T-helper 1 cell treated with Interleukin-12 subunit alpha and Interleukin-12 subunit beta and Interleukin-4 antibody, amounts not matched to agents 30 μg/mL and 1 μg/mL, for 36 hours (primary cell): Measurements from ENCODE around the gene NUP43.
"Not testable (repeated sequence)": the region's sequence is repeated elsewhere in the genome, so short reads cannot be mapped to it uniquely, and the experiment has no call there.

ENCODE experiments used
- H3K27ac Mint-ChIP-seq: one replicate; pipeline ENCODE4 v1.8.0; 2021; ENCODE audit warnings: mild to moderate bottlenecking, mixed read lengths
- H3K27me3 Mint-ChIP-seq: one replicate; pipeline ENCODE4 v1.8.0; 2021; ENCODE audit warnings: low read depth, mixed read lengths
- H3K36me3 Mint-ChIP-seq: one replicate; pipeline ENCODE4 v1.8.0; 2021; ENCODE audit warnings: low read depth, mixed read lengths
- H3K4me1 Mint-ChIP-seq: one replicate; pipeline ENCODE4 v1.8.0; 2021; ENCODE audit warnings: low read depth, mixed read lengths
- H3K4me3 Mint-ChIP-seq: one replicate; pipeline ENCODE4 v1.8.0; 2021; ENCODE audit warnings: mild to moderate bottlenecking, moderate library complexity, mixed read lengths
- H3K9me3 Mint-ChIP-seq: one replicate; pipeline ENCODE4 v1.8.0; 2021; ENCODE audit warnings: mixed read lengths

Gene NUP43

GRCh38 chr6:149691201-149691600 is 55.1 kb downstream of the NUP43 start:
- H3K4me3 Mint-ChIP-seq = no peak overlapping the region
- no peaks in the 10 kb centered on the region for H3K9me3 Mint-ChIP-seq
- no peak overlapping the region for H3K27ac Mint-ChIP-seq
- H3K4me1 Mint-ChIP-seq = peaks cover 16% of the 10 kb centered on the region
- no peaks in the 10 kb centered on the region for H3K27me3 Mint-ChIP-seq
- peaks cover 22% of the 10 kb centered on the region for H3K36me3 Mint-ChIP-seq

GRCh38 chr6:149686230-149686629 is 60.1 kb downstream of the NUP43 start:
- peaks cover 17% of the 10 kb centered on the region for H3K4me1 Mint-ChIP-seq

GRCh38 chr6:149683256-149683859 is 63.0 kb downstream of the NUP43 start:
- peaks cover 24% of the 10 kb centered on the region for H3K36me3 Mint-ChIP-seq
- no peaks in the 10 kb centered on the region for H3K27me3 Mint-ChIP-seq
- H3K4me1 Mint-ChIP-seq = peaks cover 17% of the 10 kb centered on the region
- no peak overlapping the region for H3K27ac Mint-ChIP-seq
- H3K4me3 Mint-ChIP-seq = no peak overlapping the region
- H3K9me3 Mint-ChIP-seq = no peaks in the 10 kb centered on the region

More at GRCh38 chr6:149686230-149686629, 60.1 kb downstream of the NUP43 start:
- Mint-ChIP-seq H3K27ac (peak overlapping the region; percentile 32), H3K36me3 (peaks cover 25% of the 10 kb centered on the region), H3K9me3 (no peaks in the 10 kb centered on the region), H3K4me3 (no peak overlapping the region), H3K27me3 (no peaks in the 10 kb centered on the region)

- H3K4me3 Mint-ChIP-seq, H3K9me3 Mint-ChIP-seq, H3K27ac Mint-ChIP-seq, H3K27me3 Mint-ChIP-seq: not testable (repeated sequence)
- H3K4me1 Mint-ChIP-seq = peaks cover 13% of the 10 kb centered on the region
- H3K36me3 Mint-ChIP-seq = peaks cover 29% of the 10 kb centered on the region
These were observed 64.5 kb downstream of the NUP43 start for GRCh38 chr6:149681845-149682244.

- Mint-ChIP-seq H3K36me3 (peaks cover 27% of the 10 kb centered on the region), H3K4me1 (peaks cover 7% of the 10 kb centered on the region), H3K9me3 (no peaks in the 10 kb centered on the region), H3K27ac (no peak overlapping the region), H3K4me3 (no peak overlapping the region), H3K27me3 (no peaks in the 10 kb centered on the region)
These were observed 65.1 kb downstream of the NUP43 start for GRCh38 chr6:149681209-149681608.

- H3K36me3 Mint-ChIP-seq = peaks cover 30% of the 10 kb centered on the region
- H3K9me3 Mint-ChIP-seq = no peaks in the 10 kb centered on the region
- H3K4me3 Mint-ChIP-seq = no peak overlapping the region
- no peak overlapping the region for H3K27ac Mint-ChIP-seq
- no peaks in the 10 kb centered on the region for H3K27me3 Mint-ChIP-seq
- peaks cover 3% of the 10 kb centered on the region for H3K4me1 Mint-ChIP-seq
These were observed 65.8 kb downstream of the NUP43 start for GRCh38 chr6:149680503-149680902.
